ENCODE measurements around the gene ARHGEF10L. TPM values are rescaled to one million over a fixed set of nuclear protein-coding genes. Genes with fewer than 3 reads are reported as not detected.

ARHGEF10L gene
- polyA plus RNA-seq, 1 donor: 23.2 TPM

DNA sequence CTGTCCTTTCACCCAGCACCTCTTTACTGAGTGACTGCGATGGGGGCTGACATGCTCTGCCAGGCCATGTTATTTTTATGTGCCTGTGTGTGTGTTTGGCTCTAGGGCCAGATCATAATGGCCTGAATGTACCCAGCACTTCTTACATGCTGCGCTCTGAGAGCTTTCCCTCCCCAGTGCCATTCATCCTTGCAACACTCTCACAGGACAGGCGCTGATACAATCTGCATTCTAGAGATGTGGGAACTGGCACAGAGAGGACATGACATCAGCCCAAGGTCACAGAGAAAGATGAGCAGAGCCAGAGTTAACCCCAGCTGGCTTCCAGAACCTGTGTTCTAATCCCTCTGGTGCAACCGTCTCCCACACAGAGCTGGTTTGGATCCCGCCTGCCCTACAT is 54.5 kb downstream of the ARHGEF10L start:
- DNase-seq (ENCODE audit: low read depth): no peak

DNA sequence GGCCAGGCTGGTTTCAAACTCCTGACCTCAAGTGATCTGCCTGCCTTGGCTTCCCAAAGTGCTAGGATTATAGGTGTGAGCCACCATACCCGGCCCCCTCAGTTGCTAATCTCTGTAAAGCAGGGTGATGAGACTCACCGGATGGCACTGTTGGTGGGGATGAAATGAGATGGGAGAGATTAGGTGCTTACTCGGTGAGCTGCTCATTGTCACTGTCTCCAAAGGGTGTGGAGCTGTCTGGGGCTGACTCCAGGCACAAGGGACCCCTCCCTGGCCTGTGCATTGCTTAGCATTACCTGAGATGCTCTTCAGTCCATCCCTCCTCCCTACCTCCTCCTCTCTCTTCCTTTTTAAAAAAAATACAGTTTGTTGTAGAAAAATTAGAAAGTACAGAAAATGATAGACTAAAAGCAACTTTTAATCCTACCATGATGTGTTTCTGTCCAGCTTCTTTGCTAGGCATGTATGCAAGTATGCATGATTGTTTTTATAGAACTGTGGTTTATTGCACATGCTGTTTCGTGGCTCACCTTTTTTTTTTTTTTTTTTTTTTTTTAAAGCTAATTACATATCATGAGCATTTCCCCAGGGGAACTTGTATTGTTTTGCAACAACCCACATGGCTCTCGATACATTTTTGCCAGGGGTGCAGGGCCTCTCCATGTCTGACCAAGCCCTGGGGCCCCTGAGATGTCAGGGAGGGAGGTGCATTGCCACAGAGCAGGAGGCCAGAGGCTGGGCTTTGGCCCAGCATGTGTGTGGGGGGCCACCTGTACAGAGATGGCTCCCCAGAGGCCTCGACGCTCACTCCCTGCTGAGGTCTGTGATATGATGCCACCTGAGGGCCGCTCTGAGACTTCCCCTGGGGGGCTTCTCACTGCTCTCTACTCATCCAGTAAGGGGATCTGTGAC is 55.4 kb downstream of the ARHGEF10L start:
- no peak for DNase-seq (ENCODE audit: low read depth)

DNA sequence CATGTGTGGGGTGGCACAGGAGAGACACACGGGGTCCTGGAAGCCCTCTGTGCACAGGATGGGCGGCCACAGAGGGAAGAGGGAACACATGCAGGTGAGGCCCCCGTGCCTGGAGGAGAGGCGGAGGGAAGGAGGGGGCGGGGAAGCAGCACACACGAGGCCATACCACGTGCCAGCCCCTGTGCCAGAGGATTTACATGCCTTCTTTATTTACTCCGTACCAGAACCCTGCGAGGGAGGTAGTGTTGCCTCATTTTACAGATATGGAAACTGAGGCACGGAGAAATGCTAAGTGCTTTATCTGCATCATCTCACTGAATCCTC is 56.1 kb downstream of the ARHGEF10L start:
- DNase-seq (ENCODE audit: low read depth): no peak

DNA sequence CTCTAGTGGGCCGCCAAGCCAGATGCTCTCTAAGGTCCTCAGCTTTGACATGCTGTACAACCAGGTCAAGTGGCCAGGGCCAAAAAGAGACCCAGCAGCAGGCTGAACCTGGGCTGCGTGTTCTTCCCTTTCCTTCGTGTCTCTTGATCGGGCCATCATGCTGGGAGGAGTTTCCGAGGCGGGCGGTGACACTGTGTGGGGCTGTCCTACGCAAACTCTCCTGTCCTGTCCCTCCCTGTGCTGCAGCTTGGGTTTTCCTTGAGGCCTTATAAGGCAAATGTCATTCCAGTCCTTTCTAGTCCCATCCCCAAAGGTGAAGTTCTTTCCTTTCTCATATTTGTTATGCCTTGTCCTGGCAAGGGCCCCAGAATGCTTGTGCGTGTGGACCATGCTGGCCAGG is 56.7 kb downstream of the ARHGEF10L start:
- DNase-seq (ENCODE audit: low read depth): no peak

DNA sequence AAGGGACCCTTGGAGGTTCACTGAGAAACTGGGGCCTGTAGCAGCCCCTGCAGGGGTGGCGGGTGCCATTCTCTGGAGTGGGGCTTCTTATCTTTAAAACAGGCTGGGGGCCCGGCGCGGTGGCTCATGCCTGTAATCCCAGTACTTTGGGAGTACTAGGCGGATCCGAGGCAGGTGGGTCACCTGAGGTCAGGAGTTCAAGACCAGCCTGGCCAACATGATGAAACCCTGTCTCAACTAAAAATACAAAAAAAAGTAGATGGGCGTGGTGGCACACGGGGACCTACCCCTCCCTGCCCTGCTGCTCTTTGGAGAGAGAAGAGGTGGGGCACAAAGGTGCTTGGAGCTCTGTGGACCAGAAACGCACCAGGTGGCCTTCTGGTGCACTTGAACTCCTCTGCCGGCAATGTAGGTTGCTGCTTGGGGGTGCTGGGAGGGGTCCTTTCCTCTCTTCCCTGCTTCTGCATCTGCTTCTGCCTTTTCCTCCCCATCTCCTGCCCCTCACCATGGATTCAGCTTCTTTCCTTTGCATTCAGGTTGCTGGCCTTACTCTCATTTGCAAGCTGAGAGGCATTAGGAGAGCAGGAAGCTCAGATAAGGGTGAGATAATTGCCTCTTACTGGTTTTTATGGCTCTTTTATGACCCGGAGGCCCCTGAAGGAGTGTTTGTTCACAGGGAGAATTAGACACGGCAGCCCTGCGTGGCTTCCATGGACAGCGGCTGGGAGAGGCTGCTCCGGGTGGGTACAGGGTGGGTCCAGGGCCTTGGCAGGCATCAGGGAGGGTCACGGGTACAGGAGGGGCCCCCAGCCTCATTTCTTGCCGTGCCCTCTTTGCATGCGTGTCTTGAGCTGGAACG is 57.4 kb downstream of the ARHGEF10L start:
- no peak for DNase-seq (ENCODE audit: low read depth)

DNA sequence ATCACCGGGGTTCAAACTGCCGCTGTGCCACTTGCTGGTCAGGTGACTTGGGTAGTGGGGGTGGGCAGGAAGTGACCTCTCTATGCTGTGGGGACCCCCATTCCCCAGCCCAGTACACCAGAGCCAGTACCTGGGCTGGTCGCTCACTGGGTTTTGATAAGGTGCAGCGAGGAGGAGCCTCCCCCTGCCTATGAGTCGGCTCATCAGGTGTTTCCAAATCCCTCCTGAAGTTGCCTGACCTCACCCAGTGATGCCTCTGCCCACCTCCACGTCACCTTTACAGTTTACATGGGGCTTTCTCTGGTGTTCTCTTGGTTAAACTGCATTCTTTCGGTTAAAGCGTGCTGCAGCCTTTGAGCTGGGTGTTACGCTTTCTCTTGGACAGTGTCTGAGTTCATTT is 58.2 kb downstream of the ARHGEF10L start:
- no peak for DNase-seq (ENCODE audit: low read depth)

DNA sequence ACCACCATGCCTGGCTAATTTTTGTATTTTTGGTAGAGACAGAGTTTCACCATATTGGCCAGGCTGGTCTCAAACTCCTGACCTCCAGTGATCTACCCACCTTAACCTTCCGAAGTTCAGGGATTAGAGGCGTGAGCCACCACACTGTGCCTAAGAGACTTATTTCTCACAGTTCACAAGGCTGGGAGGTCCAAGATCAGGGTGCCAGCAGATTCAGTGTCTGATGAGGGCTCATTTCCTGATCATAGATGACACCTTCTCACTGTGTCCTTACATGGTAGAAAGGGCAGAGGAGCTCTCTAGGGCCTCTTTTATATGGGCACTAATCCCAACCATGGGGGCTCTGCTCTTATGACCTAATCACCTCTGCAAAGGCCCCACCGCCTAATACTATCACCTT is 58.8 kb downstream of the ARHGEF10L start:
- no peak for DNase-seq (ENCODE audit: low read depth)

DNA sequence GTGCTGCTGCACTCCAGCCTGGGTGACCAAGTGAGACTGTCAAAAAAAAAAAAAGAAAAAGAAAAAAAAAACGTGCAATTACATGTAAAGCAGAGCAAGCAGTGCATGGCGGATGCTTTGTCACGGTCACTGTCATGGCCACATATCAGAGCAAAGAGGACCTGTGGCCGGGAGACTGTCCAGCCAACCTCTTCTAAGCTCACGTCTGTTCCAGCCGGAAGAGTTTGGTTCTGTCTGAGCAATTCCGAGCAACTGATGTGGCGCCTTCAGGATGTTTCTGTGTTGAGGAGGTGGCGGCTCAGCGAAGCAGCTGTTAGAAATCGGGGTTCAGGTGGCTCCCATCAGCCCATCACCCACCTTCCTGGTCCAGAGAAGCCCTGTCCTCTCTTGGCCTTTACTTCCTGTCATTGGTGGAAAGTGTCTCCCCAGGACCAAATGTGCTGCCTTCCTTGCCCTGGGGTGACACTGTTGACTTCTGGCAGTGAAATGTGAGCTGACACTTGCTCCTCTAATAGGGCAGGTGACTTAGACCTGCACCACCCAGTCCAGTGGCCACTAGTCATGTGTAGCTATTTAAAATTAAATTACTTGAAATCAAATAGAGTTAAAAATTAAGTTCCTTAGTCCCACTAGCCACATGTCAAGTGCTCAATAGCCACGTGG is 59.9 kb downstream of the ARHGEF10L start:
- no peak for DNase-seq (ENCODE audit: low read depth)

DNA sequence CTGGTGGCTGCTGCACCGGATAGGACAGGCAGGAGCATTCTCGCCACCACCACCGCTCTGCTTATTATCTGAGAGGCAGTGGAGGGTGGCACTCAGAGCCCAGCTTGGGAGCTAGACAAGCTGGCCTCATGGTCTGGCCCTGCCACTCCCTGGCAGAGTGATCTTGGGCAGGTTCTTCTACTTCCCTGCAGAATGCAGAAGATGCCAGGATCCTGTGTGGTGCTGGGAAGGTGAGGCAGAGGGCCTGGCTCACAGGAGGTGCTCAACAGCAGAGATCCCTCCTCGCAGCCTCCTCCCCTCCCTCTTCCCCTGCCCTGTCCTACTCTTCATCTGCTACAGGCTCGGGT is 60.4 kb downstream of the ARHGEF10L start:
- no peak for DNase-seq (ENCODE audit: low read depth)

DNA sequence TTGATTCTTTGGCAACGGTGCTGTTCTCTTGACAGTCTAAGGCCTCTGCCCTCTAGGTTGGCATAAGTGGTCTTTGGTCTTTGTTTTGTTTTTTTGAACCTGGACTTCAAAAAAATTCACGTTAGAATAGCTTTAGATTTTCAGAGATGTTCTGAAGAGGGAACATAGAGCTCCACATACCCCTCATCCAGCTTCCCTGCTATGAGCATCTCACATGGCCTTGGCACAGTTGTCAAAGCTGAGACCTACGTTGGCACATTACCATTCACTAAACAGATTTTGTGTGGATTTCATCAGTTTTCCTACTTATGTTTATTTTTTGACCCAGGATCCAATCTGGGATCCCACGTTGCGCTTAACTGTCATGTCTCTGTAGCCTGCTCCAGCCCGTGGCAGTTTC is 60.8 kb downstream of the ARHGEF10L start:
- no peak for DNase-seq (ENCODE audit: low read depth)

DNA sequence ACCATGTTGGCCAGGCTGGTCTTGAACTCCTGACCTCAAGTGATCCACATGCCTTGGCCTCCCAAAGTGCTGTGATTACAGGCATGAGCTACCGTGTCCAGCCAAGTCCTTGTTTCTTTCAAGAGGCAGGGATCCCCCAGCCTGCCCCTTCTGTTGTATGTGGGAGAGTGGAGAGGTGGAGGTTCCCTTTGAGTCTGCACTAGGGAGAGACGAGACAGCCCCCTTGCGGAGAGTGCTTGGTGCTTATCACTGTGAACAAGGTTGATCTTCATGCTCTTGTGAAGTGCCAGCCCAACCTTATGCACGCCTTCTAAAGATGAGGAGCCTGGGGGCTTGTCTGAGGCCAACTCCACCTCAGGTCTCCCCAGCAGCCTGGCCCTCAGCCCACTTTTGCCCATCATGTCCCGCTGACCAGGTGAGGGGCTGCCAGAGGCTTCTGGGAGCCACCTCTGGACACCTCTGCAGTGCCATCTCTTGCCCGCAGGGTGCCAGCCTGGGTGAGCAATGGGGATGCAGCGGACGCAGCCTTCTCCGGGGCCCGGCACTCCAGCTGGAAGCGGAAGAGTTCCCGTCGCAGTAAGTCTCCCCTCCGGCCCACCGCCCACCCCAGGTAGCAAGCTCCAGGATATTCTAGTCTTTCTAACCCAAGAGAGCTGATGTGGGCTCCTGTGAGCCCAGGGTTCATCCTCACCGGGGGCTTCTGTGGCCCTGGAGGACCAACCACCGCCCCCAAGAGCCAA is 62.3 kb downstream of the ARHGEF10L start:
- DNase-seq (ENCODE audit: low read depth): no peak

DNA sequence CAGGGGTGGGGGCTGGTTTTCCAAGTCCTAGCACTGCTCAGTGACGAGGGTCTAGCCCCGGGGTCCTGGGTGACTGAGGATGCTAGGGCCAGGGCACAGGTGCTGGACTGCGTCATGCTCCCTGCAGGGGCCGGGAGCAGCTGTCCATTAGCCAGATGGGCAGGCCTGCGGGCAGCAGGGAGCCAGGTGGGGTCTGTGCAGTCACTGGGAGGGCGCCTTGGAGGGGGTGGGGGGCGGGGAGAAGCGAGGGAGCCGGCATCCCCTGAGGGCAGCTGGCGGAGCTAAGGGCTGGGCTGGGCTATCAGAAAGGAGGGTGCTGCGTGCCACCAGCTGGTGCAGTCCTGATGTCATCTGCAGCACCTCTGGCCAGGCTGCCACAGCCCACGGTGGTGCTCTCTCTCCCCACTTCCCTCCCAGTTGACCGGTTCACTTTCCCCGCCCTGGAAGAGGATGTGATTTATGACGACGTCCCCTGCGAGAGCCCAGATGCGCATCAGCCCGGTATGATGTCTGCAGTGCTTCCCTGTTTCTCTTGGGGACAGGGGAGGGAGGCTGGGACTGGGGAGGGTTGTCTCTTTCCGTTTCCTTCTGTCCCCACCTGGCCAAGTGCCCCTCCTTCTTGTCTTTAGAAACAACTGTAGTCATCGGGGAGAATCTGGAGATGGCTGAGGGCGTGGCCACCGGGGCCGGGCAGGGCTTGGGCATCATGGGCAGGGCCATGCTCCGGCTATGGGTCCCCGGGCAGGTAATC is 63.8 kb downstream of the ARHGEF10L start:
- no peak for DNase-seq (ENCODE audit: low read depth)

DNA sequence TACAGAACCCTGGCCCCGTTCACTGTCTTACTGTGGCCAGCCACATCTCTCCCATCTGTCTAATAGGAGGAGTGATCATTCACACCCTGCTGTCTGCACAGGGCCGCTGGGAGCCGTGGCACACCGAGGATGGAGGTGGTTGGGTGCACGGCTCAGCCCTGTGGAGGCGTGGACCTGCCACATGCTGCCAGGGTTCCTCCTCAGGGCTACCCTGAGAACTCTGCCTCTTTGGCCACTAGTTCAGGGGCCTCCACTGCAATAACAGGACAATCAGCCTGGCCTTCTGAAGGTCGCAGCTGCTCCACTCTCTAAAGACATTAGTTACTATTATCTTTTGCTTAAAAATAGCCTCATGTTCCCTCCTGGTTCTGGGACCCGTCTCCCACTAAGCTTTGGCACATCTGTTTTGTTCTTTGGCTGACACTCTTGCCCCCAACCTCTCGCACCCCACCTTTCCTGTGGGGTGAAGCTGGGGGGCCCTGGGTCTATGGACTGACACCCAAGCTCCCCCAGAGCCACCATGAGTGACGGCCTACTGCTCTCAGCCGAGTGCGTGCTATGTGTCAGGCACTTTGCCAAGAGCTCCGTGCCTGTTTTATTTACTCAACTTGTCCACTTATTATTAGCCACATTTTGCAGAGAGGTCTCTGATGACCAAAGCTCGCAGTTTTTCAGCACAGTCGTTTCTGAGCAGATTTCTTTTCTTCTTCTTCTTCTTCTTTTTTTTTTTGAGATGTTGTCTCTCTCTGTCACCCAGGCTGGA is 66.3 kb downstream of the ARHGEF10L start:
- peak; percentile 26 for DNase-seq (ENCODE audit: low read depth)

DNA sequence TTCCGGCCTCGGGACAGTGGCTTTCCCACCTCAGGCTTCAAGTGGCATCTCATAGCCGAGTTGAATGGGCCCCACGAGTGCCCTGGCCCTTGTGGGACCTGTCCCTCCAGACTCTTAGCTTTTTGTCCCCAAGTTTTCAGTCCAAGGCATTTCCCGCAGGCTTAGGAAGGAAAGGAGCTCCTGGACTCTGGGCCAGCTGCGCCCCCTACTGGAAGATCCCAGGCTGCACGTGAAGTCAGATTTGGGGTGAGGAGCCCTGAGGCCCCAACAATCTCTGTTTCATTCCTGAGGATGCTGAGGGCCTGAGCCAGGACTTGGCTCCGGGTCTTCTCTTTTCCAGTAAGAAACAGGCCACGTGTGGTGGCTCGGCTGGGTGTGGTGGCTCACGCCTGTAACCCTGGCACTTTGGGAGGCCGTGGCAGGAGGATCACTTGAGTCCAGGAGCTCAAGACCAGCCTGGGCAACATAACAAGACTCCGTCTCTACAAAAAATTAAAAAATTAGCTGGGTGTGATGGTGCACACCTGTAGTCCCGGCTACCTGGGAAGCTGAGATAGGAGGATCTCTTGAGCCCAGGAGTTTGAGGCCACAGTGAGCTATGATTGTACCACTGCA is 67.4 kb downstream of the ARHGEF10L start:
- no peak for DNase-seq (ENCODE audit: low read depth)

DNA sequence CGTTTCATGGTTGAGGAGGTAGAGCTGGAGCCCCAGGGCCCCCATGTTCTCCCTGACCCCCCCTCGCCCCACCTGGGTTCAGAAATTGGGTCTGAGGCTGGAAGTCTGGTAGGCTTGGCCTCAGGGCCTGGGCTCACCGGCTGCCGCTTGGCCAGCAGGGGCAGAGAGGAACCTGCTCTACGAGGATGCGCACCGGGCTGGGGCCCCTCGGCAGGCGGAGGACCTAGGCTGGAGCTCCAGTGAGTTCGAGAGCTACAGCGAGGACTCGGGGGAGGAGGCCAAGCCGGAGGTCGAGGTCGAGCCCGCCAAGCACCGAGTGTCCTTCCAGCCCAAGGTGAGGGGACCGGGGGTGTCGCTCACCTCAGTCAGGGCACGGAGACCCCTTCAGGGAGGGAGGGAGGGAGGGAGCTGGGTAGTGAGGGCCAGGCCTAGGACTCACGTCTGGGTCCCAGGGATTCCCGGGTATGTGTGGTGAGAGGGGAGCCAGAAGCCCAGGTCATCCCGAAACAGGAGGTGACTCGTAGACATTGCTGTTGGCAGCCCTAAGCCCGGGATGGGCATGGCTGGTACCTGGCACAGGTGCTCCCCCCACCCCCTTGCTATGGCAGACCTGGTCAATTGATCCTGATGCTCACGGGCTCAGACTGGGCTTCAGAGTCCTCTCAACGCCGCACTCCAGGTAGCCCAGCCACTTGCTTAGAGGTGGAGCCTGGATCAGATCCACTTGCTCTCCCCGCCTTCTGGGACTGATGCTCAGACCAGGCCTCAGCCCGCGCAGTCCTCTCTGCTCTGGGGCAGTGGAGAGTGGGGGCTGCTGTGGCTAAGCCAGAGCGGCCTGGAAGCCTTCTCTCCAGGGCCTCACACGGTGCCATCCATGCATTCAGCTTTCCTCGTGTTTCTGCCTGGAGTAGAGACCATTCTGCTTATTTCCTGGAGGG is 68.4 kb downstream of the ARHGEF10L start:
- DNase-seq (ENCODE audit: low read depth): no peak

DNA sequence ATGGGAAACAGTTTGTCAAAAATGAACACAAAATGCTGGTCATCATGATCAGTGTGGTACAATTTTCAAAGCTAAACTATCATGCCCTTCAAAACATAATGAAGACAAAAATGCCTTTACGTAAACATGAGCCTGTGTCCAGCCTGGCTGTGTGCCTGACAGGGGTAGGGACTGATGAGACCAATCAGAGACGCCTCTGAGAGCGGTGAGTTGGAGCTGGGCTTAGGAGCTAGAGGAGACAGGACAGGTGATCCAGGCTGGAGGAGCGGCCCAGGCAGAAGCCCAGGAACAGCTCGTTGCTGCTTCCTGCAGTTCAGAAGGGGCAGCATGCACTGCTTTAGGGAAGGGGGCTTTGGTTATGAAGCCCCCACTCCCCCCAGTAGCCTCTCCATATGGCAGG is 70.0 kb downstream of the ARHGEF10L start:
- DNase-seq (ENCODE audit: low read depth): no peak

DNA sequence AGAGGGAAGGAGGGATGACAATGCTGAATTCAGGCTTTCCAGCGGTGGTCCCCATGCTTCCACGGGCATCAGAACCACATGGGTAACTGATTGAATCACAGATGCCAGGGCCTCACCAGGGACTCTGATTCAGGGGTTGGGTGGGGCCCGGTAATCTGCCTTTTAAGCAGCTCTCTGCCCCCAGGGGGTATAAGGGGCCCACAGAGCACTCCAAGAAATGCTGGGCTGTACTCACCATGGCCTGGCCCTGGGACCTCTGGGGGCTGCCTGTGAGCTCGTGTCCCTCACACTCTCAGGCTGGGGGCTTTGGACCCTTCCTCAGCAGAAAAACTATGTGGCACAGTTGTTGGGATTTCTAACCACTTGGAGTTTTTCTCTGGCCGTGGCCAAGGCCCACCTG is 70.6 kb downstream of the ARHGEF10L start:
- no peak for DNase-seq (ENCODE audit: low read depth)

DNA sequence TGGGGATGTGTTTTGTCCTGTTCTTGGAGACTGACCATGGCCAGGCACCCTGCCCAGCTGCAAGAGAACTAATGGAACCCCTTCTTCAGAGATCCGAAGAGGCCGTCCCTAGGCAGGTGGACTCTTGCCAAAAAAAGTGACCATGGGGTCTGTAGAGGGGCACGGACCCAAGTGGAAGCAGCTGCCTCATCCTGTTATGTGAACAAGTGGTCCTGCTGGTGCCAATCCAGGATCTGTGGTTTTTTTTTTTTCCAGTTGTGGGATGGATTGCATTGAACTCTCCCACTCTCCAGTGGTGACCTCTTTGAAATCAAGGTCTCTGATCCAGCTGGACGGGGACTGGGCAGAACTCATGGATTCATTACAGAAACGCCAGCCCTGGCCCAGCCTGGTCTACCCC is 71.2 kb downstream of the ARHGEF10L start:
- no peak for DNase-seq (ENCODE audit: low read depth)

DNA sequence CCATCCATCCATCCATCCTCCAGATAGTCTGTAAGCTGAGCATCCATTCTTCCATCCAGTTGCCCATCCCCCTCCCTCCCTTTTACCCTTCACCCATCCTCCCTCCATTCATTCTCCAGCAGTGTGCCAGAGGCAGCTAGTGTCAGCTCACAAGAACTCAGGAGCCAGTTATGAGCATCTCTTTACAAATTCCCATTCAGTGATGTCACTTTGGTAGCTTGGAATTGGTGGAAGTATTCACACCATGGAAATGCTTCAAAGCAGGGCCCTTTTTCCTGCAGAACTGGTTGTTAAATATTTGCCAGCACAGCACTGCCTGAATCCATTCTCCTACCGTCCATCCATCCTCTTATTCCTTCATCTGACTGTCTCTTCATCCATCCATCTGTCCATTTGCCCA is 72.5 kb downstream of the ARHGEF10L start:
- no peak for DNase-seq (ENCODE audit: low read depth)
